WERI-Rb-1 (cell line): ENCODE data around the gene PDE6H.

ENCODE experiments used
- DNase-seq: peaks from one replicate; pipeline ENCODE4 v3.0.0-alpha.2; 2020
- H3K27ac ChIP-seq: fragments of 250-450 bp; sonication (Bioruptor Pico); 2 replicates; pipeline ENCODE4 v1.5.1; 2020; ENCODE audit warnings: mild to moderate bottlenecking, moderate library complexity
- H3K27me3 ChIP-seq: fragments of 250-450 bp; sonication (Bioruptor Pico); 2 replicates; pipeline ENCODE4 v1.5.1; 2021; ENCODE audit warnings: mild to moderate bottlenecking, low read depth, moderate library complexity; ENCODE audit not compliant: insufficient read depth, severe bottlenecking
- H3K36me3 ChIP-seq: fragments of 250-450 bp; sonication (Bioruptor Pico); 2 replicates; pipeline ENCODE4 v1.5.1; 2020; ENCODE audit warnings: mild to moderate bottlenecking, moderate library complexity
- H3K4me3 ChIP-seq: 2 replicates; pipeline ENCODE4 v1.5.1; 2011; ENCODE audit warnings: low read depth, mild to moderate bottlenecking, control low read depth, low read length
- H3K9me3 ChIP-seq: fragments of 250-450 bp; sonication (Bioruptor Pico); 2 replicates; pipeline ENCODE4 v1.5.1; 2021; ENCODE audit warnings: mild to moderate bottlenecking, moderate library complexity; ENCODE audit not compliant: severe bottlenecking
- TF ChIP-seq, protein P1 (sequence below): IDR thresholded peaks from 2 replicates; pipeline ENCODE4 v1.5.1; 2011; ENCODE audit warnings: low read depth, mild to moderate bottlenecking, control low read depth, inconsistent platforms, low read length

PDE6H gene

DNA sequence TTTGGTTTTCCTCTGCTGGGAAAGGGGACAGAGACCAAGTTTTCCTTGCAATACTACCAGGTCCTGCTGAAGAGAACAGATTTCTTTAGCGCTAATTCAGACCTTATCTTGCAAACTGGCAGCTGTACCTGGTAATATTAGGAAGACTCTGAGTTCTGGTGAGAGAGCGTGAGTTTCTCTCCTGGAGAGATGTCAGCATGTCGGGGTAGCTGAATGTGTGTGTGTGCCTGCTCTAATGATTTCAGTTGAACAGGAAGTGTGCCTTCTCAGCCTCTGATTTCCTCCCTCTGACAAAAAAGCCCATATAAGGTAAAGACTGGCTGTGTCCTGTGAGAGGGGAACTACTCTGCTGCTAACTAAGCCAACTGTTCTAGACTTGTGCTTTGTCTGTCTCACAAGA, 24.2 kb upstream of the PDE6H start:
- TF ChIP-seq, protein P1, sequence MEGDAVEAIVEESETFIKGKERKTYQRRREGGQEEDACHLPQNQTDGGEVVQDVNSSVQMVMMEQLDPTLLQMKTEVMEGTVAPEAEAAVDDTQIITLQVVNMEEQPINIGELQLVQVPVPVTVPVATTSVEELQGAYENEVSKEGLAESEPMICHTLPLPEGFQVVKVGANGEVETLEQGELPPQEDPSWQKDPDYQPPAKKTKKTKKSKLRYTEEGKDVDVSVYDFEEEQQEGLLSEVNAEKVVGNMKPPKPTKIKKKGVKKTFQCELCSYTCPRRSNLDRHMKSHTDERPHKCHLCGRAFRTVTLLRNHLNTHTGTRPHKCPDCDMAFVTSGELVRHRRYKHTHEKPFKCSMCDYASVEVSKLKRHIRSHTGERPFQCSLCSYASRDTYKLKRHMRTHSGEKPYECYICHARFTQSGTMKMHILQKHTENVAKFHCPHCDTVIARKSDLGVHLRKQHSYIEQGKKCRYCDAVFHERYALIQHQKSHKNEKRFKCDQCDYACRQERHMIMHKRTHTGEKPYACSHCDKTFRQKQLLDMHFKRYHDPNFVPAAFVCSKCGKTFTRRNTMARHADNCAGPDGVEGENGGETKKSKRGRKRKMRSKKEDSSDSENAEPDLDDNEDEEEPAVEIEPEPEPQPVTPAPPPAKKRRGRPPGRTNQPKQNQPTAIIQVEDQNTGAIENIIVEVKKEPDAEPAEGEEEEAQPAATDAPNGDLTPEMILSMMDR, result no peak
- no peaks in the 10 kb centered on the region for H3K27me3 ChIP-seq
- no peaks in the 10 kb centered on the region for H3K36me3 ChIP-seq
- no peaks in the 10 kb centered on the region for H3K9me3 ChIP-seq
- H3K4me3 ChIP-seq, result no peak overlapping the region
- H3K27ac ChIP-seq, result no peak overlapping the region
- no peak for DNase-seq

DNA sequence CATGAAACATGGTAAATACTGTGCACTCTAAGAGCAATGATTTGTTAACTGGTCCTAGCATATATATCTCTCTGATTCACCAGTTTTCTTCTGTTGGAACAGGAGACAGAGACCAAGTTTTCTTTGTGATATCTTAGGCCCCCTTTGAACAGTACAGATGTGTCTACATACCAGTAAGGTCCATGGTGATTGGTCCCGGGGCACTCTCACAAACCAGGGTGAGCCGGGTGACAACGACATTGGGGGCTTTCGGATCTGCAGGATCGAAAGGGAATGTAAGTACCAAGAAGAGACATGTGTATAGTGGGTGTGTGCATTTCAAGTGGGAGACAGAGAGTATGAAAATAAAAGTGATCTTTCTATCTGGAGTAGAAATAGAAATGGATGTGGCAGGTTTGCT, 23.2 kb upstream of the PDE6H start:
- Histone ChIP-seq H3K27ac (no peak overlapping the region), H3K36me3 (no peaks in the 10 kb centered on the region), H3K9me3 (no peaks in the 10 kb centered on the region), H3K27me3 (no peaks in the 10 kb centered on the region), H3K4me3 (no peak overlapping the region)
- DNase-seq, result no peak
- TF ChIP-seq, protein P1, result no peak

DNA sequence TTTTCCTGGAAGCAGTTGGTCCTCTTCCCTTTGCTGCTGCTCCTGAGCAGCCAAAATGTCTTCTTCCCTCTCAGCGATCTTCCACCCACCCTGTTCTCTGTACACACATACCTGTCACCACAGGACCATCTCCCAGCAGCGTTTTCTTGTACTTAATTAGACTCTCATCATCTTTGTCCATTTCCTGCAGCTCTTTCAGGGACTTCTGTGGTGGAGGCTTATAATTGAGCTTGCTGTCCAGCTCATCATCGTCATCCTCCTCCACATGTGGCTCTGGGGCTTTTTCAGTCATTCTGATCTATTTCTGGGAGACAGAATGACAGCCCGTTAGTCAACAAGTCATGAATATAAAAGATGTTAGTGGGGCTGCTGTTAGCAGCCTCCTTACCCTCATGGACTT, 22.4 kb upstream of the PDE6H start:
- TF ChIP-seq, protein P1, result no peak
- H3K4me3 ChIP-seq, result no peak overlapping the region
- H3K27ac ChIP-seq, result no peak overlapping the region
- H3K36me3 ChIP-seq, result no peaks in the 10 kb centered on the region
- no peaks in the 10 kb centered on the region for H3K27me3 ChIP-seq
- no peak for DNase-seq
- H3K9me3 ChIP-seq, result no peaks in the 10 kb centered on the region

DNA sequence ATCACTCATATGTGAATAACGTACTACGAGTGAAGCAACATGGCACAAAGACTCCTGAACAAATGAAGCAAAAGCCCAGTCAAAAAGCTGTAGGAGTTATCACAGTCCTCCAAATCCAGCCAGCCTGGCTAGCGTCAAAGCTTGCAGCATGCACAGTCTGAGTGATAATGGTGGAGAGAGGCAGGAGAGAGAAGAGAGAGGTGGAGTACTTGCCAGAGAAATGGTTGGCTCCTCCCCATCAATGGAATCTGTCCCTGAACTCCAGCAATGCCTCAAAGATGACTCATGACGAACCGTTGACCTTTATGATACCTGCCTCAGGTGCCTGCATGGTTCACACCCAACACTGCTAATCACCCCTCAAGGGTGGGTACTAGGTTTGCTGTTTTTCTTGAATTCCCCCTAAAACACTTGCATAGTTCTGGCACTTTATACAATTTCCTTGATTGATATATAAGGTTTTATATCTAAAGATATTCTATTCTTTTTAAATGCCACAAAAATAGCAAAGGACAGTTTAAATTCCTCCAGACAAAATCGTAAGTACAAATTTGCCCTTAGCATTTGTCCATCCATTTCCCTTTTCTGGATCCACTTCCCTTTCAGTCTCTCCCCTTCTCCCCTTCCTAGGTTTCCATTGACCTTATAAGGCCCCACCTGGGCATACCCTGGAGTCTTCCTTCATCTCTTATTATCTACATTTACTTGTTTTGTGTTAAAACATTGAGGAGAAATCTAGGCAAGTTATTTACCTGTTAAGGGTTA, 21.7 kb upstream of the PDE6H start:
- H3K4me3 ChIP-seq, result no peak overlapping the region
- no peaks in the 10 kb centered on the region for H3K36me3 ChIP-seq
- TF ChIP-seq, protein P1, result no peak
- H3K27ac ChIP-seq, result no peak overlapping the region
- H3K27me3 ChIP-seq, result no peaks in the 10 kb centered on the region
- no peak for DNase-seq
- no peaks in the 10 kb centered on the region for H3K9me3 ChIP-seq

DNA sequence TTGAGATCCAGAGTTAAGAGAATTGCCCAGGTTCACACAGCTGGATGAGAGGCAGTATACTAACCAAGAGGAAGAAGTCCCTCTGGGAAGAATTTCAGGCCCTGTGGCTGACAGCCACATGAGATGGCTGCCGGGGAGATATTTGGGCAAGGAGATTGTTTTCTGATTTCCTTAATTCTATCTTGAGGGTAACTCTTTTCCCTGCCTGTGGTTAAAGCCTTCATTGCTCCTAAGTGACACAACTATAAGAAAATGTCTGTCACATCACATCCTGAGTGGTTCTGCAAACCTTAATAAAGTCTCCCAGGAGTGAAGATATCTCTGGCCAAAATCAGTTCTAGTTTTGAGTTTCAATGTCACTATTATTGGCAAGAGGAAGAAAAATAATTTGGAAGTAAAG, 21.0 kb upstream of the PDE6H start:
- Histone ChIP-seq H3K4me3 (no peak overlapping the region), H3K36me3 (no peaks in the 10 kb centered on the region), H3K27ac (no peak overlapping the region), H3K27me3 (no peaks in the 10 kb centered on the region), H3K9me3 (no peaks in the 10 kb centered on the region)
- TF ChIP-seq, protein P1, result no peak
- DNase-seq, result no peak
